Keratinocyte (primary cell): ENCODE results near the gene DLL4. TPM values are rescaled to one million over a fixed set of nuclear protein-coding genes. Genes with fewer than 3 reads are reported as not detected.

ENCODE experiments used
- DNase-seq: peaks from one replicate; pipeline ENCODE4 v3.0.0-alpha.2; 2011; ENCODE audit warnings: low read depth, missing footprints, low spot score
- FAIRE-seq: peaks from 2 replicates; lab custom pipeline; 2011; peaks lifted over from hg19 to GRCh38; lab: Jason Lieb, UNC
- H2AFZ ChIP-seq: 2 replicates; pipeline ENCODE4 v1.6.0; 2012; ENCODE audit warnings: low read length, control low read depth, inconsistent platforms; ENCODE audit not compliant: control insufficient read depth
- H3K27ac ChIP-seq: 2 replicates; pipeline ENCODE4 v1.5.1; 2011; ENCODE audit warnings: low read length; ENCODE audit not compliant: control insufficient read depth, insufficient read depth
- H3K27me3 ChIP-seq: 3 replicates; pipeline ENCODE4 v1.6.0; 2011; ENCODE audit warnings: low read length; ENCODE audit not compliant: control insufficient read depth, insufficient read depth; ENCODE audit errors: extremely low read depth
- H3K36me3 ChIP-seq, 2 experiments: 2 replicates in 1 of 2; 3 replicates in 1 of 2; pipeline ENCODE4 v1.5.1; 2011; ENCODE audit warnings: low read length in 2 of 2, mild to moderate bottlenecking in 1 of 2; ENCODE audit not compliant: control insufficient read depth in 2 of 2, insufficient read depth in 2 of 2; ENCODE audit errors: extremely low read depth in 1 of 2
- H3K4me1 ChIP-seq: 3 replicates; pipeline ENCODE4 v1.5.1; 2011; ENCODE audit warnings: low read length; ENCODE audit not compliant: control insufficient read depth, insufficient read depth; ENCODE audit errors: extremely low read depth
- H3K4me2 ChIP-seq: 3 replicates; pipeline ENCODE4 v1.6.0; 2011; ENCODE audit warnings: low read depth, low read length; ENCODE audit not compliant: control insufficient read depth, insufficient read depth; ENCODE audit errors: extremely low read depth
- H3K4me3 ChIP-seq, 3 experiments: fragments of 200-600 bp in 1 of 3; sonication (generic) in 1 of 3; 2 replicates in 2 of 3; 3 replicates in 1 of 3; pipeline ENCODE4 v1.5.1; 2011 to 2016; ENCODE audit warnings: low read length in 3 of 3, mild to moderate bottlenecking in 3 of 3, control low read depth in 2 of 3, inconsistent platforms in 1 of 3, low read depth in 1 of 3, mixed read lengths in 1 of 3, mixed run types in 1 of 3, moderate library complexity in 1 of 3; ENCODE audit not compliant: control insufficient read depth in 2 of 3, insufficient read depth in 2 of 3; ENCODE audit errors: extremely low read depth in 1 of 3
- H3K79me2 ChIP-seq: 2 replicates; pipeline ENCODE4 v1.6.0; 2012; ENCODE audit warnings: low read length; ENCODE audit not compliant: control insufficient read depth, insufficient read depth
- H3K9ac ChIP-seq: 3 replicates; pipeline ENCODE4 v1.6.0; 2011; ENCODE audit warnings: low read length; ENCODE audit not compliant: control insufficient read depth, insufficient read depth; ENCODE audit errors: extremely low read depth
- H3K9me1 ChIP-seq: 3 replicates; pipeline ENCODE4 v1.6.0; 2011; ENCODE audit warnings: low read length; ENCODE audit not compliant: control insufficient read depth, insufficient read depth; ENCODE audit errors: extremely low read depth
- H3K9me3 ChIP-seq: 2 replicates; pipeline ENCODE4 v1.5.1; 2012; ENCODE audit warnings: low read depth, low read length; ENCODE audit not compliant: control insufficient read depth
- H4K20me1 ChIP-seq: 3 replicates; pipeline ENCODE4 v1.6.0; 2011; ENCODE audit warnings: low read length; ENCODE audit not compliant: control insufficient read depth, insufficient read depth; ENCODE audit errors: extremely low read depth
- CTCF ChIP-seq, 3 experiments: IDR thresholded peaks in 1 of 3; conservative IDR thresholded peaks in 1 of 3; optimal IDR thresholded peaks in 1 of 3; 2 replicates in 2 of 3; 3 replicates in 1 of 3; pipeline versions ENCODE3 to v1.5.1; 2011; ENCODE audit warnings: low read length in 3 of 3, mild to moderate bottlenecking in 3 of 3, moderate library complexity in 2 of 3, control low read depth in 1 of 3, inconsistent platforms in 1 of 3; ENCODE audit not compliant: insufficient read depth in 2 of 3; ENCODE audit errors: extremely low read depth in 1 of 3
- EZH2 ChIP-seq: IDR thresholded peaks from one replicate; pipeline ENCODE4 v1.6.1; 2012; ENCODE audit warnings: inconsistent platforms, mild to moderate bottlenecking, low read length, moderate library complexity
- dilution Hi-C: fragments of 300-500 bp; cut with MboI; formaldehyde crosslinking; loops from one replicate; pipeline ENCODE4 v1.7.0; 2020; ENCODE audit warnings: low sequenced_read_pairs; ENCODE audit not compliant: extremely low pct_ligation_motif_present
- polyA plus RNA-seq, 5 experiments: library from polyadenylated mRNA; depleted of rRNA in 3 of 5; stranded (reverse) in 3 of 5; stranded (forward) in 1 of 5; unstranded in 1 of 5; fragments of >200 nt; gene quantifications; 1 replicate in 1 of 5; 2 replicates in 3 of 5; 3 replicates in 1 of 5; pipeline versions ENCODE4 v1.2.1 to v1.2.3, GENCODE V29; 2011 to 2012; ENCODE audit warnings: missing spikeins in 2 of 5, low read depth in 1 of 5, low replicate concordance in 1 of 5

DLL4 gene
- polyA plus RNA-seq, 1 donor (not counting 4 experiments of a cell fraction or from before 2014, with no cell fraction given) = not detected

GRCh38 chr15:40923551-40923950, 5.6 kb upstream of the DLL4 start:
- Histone ChIP-seq H3K9me1 (no peaks in the 10 kb centered on the region), H3K9me3 (no peaks in the 10 kb centered on the region), H3K36me3 (no peaks in the 10 kb centered on the region), H3K27me3 (peaks cover 51% of the 10 kb centered on the region), H2AFZ (no peak overlapping the region), H4K20me1 (no peaks in the 10 kb centered on the region), H3K4me3 (no peak overlapping the region), H3K79me2 (no peaks in the 10 kb centered on the region), H3K27ac (no peak overlapping the region), H3K4me2 (no peak overlapping the region), H3K9ac (no peak overlapping the region), H3K4me1 (peaks cover 7% of the 10 kb centered on the region)
- dilution Hi-C loops = loop anchor here (25.0 kb wide), 1 partner anchor 89 kb away; no protein-coding TSS in a partner anchor
- DNase-seq (no peak), FAIRE-seq (no peak)
- no peak for TF ChIP-seq CTCF (optimal IDR thresholded peaks at IDR 0.05 in 1 of 3, IDR thresholded peaks at IDR 0.05 in 1 of 3, conservative IDR thresholded peaks at IDR 0.05 in 1 of 3; ENCODE audit: extremely low read depth in 1 of 3, insufficient read depth in 2 of 3, low read length in 3 of 3)
- no peak for TF ChIP-seq EZH2

GRCh38 chr15:40925495-40925862, 3.7 kb upstream of the DLL4 start:
- peak overlapping the region; percentile 67 for H3K4me2 ChIP-seq
- H3K27me3 ChIP-seq = peaks cover 67% of the 10 kb centered on the region
- H3K4me3 ChIP-seq = no peak overlapping the region
- no peak overlapping the region for H3K27ac ChIP-seq
- no peaks in the 10 kb centered on the region for H3K9me1 ChIP-seq
- H3K36me3 ChIP-seq = no peaks in the 10 kb centered on the region
- no peaks in the 10 kb centered on the region for H3K9me3 ChIP-seq
- FAIRE-seq = no peak
- TF ChIP-seq CTCF (optimal IDR thresholded peaks at IDR 0.05 in 1 of 3, IDR thresholded peaks at IDR 0.05 in 1 of 3, conservative IDR thresholded peaks at IDR 0.05 in 1 of 3; ENCODE audit: extremely low read depth in 1 of 3, insufficient read depth in 2 of 3, low read length in 3 of 3) (no peak), EZH2 (peak; percentile 20)
- no peaks in the 10 kb centered on the region for H3K79me2 ChIP-seq
- no peak overlapping the region for H2AFZ ChIP-seq
- dilution Hi-C loops = no loop called here
- H4K20me1 ChIP-seq = no peaks in the 10 kb centered on the region
- H3K4me1 ChIP-seq = peaks cover 15% of the 10 kb centered on the region
- no peak for DNase-seq
- H3K9ac ChIP-seq = no peak overlapping the region
